GM20000 (cell line): ENCODE data around the gene GPR32.
"Not testable (repeated sequence)": the region's sequence is repeated elsewhere in the genome, so short reads cannot be mapped to it uniquely, and the experiment has no call there.

ENCODE experiments used
- DNase-seq: peaks from one replicate; pipeline ENCODE4 v3.0.0; 2012; ENCODE audit warnings: low spot score
- TF ChIP-seq, protein P1 (sequence below): IDR thresholded peaks from 2 replicates; pipeline ENCODE4 v1.5.1; 2012; ENCODE audit warnings: mild to moderate bottlenecking, control low read depth; ENCODE audit errors: extremely low read depth, missing control alignments

Gene GPR32

DNA sequence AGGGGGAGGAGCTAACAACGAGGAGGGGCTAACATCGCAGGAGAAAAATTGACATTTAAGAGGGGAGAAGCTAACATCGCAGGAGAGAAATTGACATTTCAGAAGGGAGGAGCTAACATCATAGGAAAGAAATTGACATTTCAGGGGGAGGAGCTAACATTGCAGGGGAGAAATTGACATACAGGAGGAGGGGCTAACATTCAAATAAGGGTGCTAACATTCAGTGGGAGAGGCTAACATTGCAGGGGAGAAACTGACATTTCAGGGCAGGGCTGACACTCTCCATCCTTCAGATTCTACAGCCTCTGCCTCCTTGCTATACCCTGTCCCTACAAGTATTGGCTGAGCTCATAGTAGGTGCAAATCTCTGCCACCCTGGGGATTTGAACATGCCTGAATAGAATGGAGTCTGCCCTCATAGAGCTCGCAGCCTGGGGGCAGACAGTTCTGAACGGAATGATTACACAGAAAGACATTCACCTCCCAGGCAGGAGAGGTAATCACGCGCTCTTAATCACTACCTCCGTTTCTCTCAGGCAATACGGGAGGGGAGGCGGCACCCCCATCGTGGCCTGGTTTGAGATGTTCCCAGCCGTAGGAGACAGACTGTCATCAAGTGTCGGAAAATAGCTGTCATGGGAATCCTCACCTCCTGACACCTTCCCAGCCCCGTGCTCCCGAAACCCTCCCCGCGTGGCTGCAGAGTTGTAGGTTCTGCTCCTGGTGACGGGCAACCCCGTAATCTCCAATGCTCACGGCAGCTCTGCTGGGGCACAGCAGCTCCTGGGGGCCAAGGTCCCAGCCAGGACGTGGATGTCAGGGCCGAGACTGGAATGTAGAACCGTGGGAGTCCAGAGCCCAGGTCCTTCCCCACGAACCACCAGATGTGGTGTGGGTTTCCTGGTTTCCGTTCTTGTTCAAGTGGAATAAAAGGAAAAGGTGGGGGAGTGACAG lies 9.5 kb downstream of the GPR32 start:
- DNase-seq, result no peak
- TF ChIP-seq, protein P1, sequence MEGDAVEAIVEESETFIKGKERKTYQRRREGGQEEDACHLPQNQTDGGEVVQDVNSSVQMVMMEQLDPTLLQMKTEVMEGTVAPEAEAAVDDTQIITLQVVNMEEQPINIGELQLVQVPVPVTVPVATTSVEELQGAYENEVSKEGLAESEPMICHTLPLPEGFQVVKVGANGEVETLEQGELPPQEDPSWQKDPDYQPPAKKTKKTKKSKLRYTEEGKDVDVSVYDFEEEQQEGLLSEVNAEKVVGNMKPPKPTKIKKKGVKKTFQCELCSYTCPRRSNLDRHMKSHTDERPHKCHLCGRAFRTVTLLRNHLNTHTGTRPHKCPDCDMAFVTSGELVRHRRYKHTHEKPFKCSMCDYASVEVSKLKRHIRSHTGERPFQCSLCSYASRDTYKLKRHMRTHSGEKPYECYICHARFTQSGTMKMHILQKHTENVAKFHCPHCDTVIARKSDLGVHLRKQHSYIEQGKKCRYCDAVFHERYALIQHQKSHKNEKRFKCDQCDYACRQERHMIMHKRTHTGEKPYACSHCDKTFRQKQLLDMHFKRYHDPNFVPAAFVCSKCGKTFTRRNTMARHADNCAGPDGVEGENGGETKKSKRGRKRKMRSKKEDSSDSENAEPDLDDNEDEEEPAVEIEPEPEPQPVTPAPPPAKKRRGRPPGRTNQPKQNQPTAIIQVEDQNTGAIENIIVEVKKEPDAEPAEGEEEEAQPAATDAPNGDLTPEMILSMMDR, result no peak

DNA sequence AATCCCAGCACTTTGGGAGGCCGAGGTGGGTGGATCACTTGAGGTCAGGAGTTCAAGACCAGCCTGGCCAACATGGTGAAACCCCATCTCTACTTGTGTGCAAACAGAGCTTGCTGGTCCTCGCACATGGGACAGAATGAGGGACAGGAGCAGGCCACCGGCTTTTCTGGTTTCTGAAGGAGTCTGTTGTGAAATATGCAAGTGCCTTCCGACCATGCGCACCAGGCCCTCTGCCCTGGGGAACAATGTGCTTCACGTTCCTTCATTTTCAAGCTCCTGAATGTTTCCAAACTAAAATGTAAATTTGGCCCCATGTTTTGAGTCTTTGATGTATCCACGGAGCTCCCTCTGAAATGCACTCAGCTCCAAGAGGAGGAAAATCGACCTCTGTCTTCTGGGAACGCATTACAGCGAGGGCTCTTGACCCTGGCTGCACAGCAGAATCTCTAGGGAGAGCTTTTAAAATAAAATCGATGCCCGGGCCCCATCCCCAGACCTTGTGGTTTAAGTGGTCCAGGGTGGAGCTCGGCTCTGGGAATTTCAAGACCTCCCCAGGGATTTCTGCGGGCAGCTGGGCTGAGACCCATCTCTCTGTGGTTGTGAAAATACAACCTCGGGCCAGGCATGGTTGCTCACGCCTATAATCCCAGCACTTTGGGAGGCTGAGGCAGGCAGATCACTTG lies 10.6 kb downstream of the GPR32 start:
- no peak for DNase-seq
- TF ChIP-seq, protein P1, result no peak

DNA sequence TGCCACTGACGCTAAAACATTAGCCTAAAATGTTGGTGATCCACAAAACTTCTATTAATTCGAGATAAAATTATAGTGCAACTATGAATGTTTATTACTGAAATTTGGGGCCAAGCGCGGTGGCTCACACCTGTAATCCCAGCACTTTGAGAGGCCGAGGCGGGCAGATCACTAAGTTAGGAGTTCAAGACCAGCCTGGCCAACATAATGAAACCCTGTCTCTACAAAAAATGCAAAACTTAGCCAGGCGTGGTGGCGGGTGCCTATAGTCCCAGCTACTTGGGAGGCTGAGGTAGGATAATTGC lies 13.5 kb downstream of the GPR32 start:
- not testable (repeated sequence) for DNase-seq

DNA sequence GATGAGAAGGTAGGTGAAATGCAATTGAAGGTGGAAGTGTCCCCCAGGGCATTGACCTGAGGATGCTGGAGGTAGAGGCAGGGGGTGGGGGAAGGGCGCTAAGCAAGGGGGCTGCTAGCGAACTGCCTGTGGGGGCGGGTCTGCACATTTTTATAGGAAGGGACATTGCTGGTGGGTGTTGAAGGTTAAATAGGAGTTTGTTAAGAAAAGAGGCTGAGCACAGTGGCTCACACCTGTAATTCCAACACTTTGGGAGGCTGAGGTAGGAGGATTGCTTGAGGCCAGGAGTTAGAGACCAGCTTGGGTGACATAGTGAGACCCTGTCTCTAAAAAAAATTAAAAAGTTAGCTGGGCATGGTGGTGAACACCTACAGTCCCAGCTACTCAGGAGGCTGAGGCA lies 14.4 kb downstream of the GPR32 start:
- peak; percentile 9 for DNase-seq
- TF ChIP-seq, protein P1, result no peak

DNA sequence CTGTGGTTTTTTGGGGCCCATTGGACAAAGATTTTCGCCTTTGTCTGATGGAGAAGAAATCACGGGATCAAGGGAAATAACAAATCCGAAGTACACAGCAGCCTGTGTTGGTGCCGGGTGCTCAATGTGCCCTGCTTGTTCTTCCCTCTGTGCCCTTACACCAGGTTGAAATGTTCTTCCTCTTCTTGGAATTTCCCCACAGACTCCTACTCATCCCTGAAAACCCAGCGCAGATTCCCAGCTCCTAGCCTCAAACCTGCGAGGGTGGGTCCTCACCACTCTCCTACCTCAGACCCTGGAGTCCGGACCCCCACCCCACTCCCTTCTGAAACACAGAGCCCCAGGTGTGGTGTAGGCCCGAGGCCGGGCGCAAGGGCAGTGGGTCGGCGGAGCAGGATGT lies 15.1 kb downstream of the GPR32 start:
- TF ChIP-seq, protein P1, result no peak
- no peak for DNase-seq

DNA sequence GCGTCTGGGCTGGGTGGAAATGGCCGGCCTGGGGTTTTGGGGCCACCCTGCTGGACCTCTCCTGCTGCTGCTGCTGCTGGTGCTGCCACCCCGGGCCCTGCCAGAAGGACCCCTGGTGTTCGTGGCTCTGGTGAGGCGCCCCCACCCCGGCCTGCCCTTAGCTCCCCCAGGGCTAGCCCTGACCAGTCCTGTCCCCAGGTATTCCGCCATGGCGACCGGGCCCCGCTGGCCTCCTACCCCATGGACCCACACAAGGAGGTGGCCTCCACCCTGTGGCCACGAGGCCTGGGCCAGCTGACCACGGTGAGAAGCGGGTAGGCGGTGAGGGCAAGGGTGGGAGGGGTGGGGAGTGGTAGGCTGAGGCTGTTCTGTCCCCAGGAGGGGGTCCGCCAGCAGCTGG lies 20.1 kb downstream of the GPR32 start, which contains the start of gene ACP4:
Gene ACP4 (plus strand): TSS at position 20 of the 400 bp plus-strand sequence. CDS start 0 bp downstream, at position 20.
- DNase-seq, result peak; percentile 14
- TF ChIP-seq, protein P1, result no peak

DNA sequence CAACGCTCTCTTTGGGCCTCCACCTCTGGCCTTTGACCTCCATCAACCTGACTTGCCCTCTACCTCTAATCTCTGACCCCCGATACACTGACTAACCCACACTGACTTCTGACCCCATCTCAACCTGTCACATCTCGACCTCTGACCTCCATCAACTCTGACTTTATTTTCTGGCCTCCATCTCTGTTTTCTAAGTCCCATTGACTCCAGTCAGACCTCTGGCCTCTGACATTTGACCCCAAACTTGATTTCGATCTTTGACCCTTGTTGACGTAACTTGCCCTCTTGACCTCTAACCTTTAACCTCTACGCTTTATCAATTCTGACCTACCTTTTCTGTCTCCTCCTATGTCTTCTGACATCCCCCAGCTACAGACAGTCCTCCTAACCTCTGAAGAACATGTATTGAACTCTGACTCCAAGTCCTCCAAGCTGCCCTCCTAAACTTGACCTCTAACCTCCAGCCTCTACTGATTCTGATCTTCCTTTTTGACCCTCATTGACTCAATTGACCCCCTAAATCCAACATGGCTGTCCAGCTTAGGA lies 20.7 kb downstream of the GPR32 start:
- no peak for DNase-seq
- TF ChIP-seq, protein P1, result no peak
